ENCODE data around the gene CD1E.

DNA sequence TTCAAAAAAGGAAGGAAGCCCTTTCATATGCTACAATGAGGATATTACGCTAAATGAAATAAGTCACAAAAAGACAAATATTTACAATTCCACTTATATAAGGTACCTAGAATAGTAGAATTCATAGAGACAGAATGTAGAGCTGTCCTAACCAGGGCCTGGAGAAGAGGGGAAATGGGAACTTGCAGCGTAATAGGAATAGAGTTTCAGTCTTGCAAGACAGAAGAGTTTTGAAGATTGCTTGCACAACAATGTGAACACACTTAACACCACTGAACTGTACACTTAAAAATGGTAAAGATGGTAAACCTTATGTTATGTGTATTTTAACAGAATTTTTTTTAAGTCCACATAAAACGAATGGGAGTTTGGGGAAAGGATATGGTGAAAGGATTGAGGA lies 25.3 kb upstream of the CD1E start:
- TF ChIP-seq CTCF (conservative IDR thresholded peaks at IDR 0.05; ENCODE audit: low read depth, low read length): no peak
- TF ChIP-seq FOS (IDR thresholded peaks at IDR 0.05; ENCODE audit: low read depth, low read length): no peak
- TF ChIP-seq, protein P1, sequence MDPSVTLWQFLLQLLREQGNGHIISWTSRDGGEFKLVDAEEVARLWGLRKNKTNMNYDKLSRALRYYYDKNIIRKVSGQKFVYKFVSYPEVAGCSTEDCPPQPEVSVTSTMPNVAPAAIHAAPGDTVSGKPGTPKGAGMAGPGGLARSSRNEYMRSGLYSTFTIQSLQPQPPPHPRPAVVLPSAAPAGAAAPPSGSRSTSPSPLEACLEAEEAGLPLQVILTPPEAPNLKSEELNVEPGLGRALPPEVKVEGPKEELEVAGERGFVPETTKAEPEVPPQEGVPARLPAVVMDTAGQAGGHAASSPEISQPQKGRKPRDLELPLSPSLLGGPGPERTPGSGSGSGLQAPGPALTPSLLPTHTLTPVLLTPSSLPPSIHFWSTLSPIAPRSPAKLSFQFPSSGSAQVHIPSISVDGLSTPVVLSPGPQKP (IDR thresholded peaks at IDR 0.05; ENCODE audit: borderline replicate concordance, low read depth, low read length): no peak
- no peak for TF ChIP-seq SMC3 (IDR thresholded peaks at IDR 0.05; ENCODE audit: low read depth, low read length)

Measured in IMR-90 (cell line).